ENCODE results near the gene ZNF335.
"Not testable (repeated sequence)": the region's sequence is repeated elsewhere in the genome, so short reads cannot be mapped to it uniquely, and the experiment has no call there.

ZNF335 gene

GRCh38 chr20:45969712-45970634 lies 2.0 kb downstream of the ZNF335 start:
- DNase-seq: peak; percentile 87

GRCh38 chr20:45968801-45969711 lies 2.9 kb downstream of the ZNF335 start:
- DNase-seq: no peak

DNA sequence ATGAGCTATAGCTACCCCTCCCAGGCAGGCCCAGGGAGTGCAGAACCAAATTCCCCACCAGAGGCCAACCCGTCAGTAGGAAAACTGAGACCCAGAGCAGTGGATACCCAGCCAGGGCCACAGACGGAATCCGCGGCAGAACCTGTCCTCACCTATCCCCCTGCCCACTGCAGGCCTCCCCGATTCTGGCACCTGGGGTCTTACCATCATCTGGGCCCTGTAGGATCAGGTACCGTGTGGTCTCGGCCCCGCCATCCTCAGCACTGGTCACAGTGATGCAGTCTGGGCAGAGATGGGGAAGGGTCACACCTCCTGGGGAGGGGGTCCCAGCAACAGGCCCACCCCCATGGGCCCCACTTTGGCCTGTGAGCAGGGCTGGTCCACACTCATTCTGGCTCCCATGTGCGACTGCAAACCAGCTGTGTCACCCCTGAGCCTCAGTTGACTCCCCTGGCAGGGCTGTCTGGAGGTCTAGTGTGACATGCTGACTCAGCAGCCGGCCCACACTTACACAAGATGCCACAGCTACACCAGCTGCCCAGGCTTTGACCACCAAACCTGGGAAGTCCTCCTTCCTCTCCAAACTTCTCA lies 3.8 kb downstream of the ZNF335 start:
- DNase-seq: no peak

DNA sequence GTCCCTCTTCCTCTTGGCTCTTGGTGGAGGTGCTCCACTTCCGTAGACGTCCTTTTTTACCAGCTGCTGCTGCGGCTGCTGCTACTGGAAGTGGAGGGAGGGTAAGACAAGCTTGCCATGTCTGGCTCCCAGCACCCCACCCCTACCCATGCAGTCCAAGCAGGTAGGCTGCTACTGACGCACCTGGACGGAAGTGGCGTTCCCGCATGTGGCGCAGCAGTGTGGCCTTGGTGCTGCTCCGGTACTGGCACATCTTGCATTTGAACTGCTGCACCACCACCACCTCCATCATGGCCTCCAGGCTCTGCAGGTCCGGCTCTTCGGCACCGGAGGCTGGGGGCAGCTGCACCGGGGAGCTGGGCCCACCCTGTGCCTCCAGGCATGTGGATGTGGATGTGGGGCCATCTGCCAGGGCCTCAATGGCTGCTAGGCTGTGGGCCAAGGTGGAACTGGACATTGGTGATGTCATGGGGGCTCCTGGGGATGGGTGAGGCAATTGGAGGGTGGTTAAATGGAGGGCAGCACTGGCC lies 4.4 kb downstream of the ZNF335 start:
- no peak for DNase-seq

- no peak for DNase-seq
Measured at GRCh38 chr20:45965169-45966002, 6.6 kb downstream of the ZNF335 start.

GRCh38 chr20:45964006-45964400 lies 8.0 kb downstream of the ZNF335 start:
- no peak for DNase-seq

- peak; percentile 86 for DNase-seq
Measured at GRCh38 chr20:45963059-45964005, 8.7 kb downstream of the ZNF335 start.

GRCh38 chr20:45962031-45962755 lies 9.8 kb downstream of the ZNF335 start:
- no peak for DNase-seq

DNA sequence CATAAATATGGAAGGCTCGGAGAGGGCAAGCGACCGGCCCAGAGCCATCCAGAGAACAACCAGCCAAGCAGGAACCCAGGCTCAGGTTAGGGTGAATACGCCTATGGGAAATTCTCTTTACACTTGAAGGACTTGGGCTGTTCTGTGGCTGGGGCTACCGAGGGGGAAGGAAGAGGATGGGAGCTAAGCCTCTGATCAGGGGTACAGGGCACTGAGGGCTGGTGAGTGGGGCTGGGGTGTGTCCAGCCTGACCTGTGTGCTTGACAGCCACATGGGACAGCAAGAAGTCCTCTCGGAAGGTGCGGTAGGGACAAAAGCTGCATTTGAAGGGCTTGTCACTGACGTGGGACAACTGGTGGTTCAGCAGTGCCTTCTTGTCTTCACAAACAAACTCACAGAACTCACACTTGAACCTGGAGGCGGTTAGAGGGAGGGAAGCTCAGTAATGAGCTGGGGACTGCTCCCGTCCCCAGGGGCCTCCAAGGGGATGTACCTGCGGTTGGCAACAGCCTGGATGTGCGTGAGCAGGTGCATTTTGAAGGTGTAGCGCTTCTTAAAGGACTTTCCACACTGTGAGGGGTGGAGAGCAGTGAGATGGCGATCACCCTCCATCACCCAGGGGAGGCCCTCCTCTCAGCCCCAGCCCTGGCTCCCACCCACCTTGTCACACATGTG lies 11.9 kb downstream of the ZNF335 start:
- DNase-seq: no peak

GRCh38 chr20:45959126-45959525 lies 12.9 kb downstream of the ZNF335 start:
- no peak for DNase-seq

GRCh38 chr20:45958593-45958992 lies 13.4 kb downstream of the ZNF335 start:
- DNase-seq: no peak

DNA sequence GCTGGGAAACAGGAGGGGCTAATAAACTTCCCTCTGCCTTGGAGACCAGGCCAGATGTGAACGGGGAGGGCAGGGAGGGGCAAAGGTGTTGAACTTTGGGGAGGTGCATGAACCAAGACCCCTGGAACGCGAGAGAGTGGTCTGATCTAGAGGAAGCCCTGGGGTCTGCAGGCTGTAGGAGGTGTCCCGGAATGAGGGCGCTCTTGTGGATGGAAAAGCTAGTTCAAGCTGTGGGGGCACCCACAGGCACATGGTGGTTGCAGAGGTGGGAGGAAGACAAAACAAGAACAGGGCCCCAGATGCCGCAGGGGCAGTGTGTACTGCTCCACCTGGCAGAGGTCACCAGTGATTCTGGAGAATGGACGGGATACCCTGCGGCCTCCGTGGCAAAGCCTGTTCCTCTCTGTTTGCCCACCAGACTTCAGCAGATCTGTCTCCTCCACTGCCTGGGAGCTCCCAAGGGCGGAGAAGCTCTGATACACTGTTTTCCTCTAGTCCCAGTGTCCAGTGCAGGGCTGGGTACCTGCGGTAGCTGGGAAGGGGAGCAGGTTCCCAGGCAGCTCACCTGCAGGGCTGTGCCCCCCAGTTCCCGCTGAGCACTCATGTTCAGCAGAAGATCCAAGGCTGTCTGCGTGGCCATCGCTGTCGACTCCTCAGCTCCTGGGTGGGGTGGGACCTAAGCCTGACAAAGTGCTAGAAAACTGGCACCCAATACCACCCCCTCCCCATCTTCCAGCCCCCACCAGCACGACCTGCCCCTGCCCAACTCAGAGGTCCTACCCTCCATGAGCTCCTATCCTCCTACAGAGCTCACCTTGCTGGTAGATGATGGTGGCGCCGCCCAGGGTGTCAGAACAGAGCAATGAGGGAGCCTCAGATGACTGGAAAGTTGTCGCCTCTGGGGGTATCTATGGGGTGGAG lies 14.7 kb downstream of the ZNF335 start:
- DNase-seq: no peak

GRCh38 chr20:45956326-45956725 lies 15.7 kb downstream of the ZNF335 start:
- DNase-seq: not testable (repeated sequence)

DNA sequence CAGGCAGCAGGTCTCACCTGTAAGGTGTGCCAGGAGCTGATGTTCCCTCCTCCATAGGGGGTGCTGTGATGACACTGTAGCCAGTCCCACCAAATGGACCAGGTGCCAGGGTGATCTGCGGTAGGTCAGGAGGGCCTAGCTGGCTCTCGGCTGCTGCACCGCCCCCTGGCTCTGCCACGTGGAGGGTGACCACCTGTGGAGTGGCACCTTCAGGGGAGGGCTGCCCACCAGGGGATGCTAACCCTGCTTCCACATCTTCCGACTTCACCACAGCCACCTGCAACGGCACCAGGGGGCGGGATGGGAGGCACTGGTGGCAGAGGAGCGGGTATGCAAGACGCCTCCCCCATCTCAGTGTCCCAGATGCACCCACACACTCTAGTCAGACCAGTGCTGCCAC lies 18.3 kb downstream of the ZNF335 start:
- DNase-seq: no peak

- DNase-seq: no peak
Measured at GRCh38 chr20:45952861-45953260, 19.1 kb downstream of the ZNF335 start.

GRCh38 chr20:45951925-45952834 lies 19.8 kb downstream of the ZNF335 start:
- DNase-seq: no peak

- no peak for DNase-seq
Measured at GRCh38 chr20:45950330-45950646, 21.7 kb downstream of the ZNF335 start.
